ENCODE results near the gene VASH1. TPM values are rescaled to one million over a fixed set of nuclear protein-coding genes. Genes with fewer than 3 reads are reported as not detected.
"Not testable (repeated sequence)": the region's sequence is repeated elsewhere in the genome, so short reads cannot be mapped to it uniquely, and the experiment has no call there.

VASH1 gene
- total RNA-seq, 2 donors from 2014 or later = 11.7 to 16.8 TPM

DNA sequence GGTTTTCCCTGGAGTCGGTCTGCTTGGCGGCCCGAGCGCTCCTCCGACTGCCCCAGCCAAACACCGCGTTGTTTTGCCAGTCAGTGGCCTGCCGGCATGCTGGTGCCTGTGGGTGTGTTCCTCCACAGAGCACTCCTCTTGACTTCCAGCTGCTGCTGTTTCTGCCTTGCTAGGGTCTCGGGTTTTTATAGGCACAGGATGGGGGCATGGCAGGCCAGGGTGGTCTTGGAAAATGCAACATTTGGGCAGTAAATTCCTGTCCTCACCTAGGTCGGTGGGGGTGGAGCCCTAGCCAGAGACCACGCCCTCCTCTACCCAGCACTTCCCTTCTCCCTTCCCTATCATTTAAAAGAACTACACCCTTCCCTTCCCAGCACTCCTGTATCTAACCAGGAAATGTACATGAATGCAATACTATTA lies 34.7 kb upstream of the VASH1 start:
- no peak for ATAC-seq

DNA sequence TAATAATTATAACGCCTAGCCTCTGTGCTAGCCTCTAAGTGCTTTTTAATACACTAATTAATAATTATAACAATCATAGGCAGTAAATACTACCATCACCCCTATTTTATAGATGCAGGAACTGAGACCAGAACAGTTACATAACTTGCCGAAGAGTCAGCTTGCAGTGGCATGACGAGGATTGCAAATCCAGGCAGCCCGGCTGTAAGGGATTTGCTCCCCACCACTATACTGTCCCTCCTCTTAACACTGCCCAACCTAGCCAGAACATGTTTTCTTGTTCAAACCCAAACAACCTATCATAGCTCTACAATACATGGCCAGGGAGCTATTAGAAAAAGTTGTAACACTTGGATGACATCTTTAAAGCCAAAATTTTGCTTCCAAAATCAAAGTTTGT lies 33.9 kb upstream of the VASH1 start:
- DNase-seq (no peak), ATAC-seq (no peak)
- no peak overlapping the region for H3K4me3 Mint-ChIP-seq
- H3K27ac Mint-ChIP-seq = no peak overlapping the region
- peaks cover 3% of the 10 kb centered on the region for H3K36me3 Mint-ChIP-seq (ENCODE audit: low read depth)
- H3K9me3 ChIP-seq (ENCODE audit: control insufficient read depth, low read length, poor library complexity, severe bottlenecking) = no peaks in the 10 kb centered on the region
- peaks cover 57% of the 10 kb centered on the region for H3K27me3 Mint-ChIP-seq
- peaks cover 2% of the 10 kb centered on the region for H3K4me1 Mint-ChIP-seq

More for the DNA sequence above, 34.7 kb upstream of the VASH1 start:
- no peak overlapping the region for H3K27ac Mint-ChIP-seq
- H3K9me3 ChIP-seq (ENCODE audit: control insufficient read depth, low read length, poor library complexity, severe bottlenecking) = no peaks in the 10 kb centered on the region
- peaks cover 57% of the 10 kb centered on the region for H3K27me3 Mint-ChIP-seq
- no peak for DNase-seq
- no peak overlapping the region for H3K4me3 Mint-ChIP-seq
- H3K4me1 Mint-ChIP-seq = peaks cover 2% of the 10 kb centered on the region
- H3K36me3 Mint-ChIP-seq (ENCODE audit: low read depth) = peaks cover 3% of the 10 kb centered on the region

DNA sequence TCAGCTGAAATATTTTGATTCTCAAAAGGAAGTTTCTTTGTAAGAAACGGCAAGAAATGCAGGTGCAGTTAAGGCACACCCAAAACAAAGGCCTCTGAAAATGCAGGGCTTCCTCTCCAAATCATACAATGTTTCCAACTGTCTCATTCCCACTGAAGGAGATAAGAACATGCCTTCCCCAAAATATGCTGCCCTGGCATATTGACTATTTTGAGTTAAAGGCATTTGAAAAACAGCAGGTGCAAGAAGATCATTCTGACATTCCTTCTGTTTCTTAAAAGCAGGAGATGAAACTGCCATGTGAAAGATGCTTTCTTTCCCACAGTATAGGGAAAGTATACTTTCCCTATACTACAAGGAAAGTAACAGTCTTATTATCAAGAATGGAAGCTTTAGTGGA lies 33.4 kb upstream of the VASH1 start:
- peaks cover 3% of the 10 kb centered on the region for H3K36me3 Mint-ChIP-seq (ENCODE audit: low read depth)
- no peak overlapping the region for H3K27ac Mint-ChIP-seq
- H3K9me3 ChIP-seq (ENCODE audit: control insufficient read depth, low read length, poor library complexity, severe bottlenecking) = no peaks in the 10 kb centered on the region
- DNase-seq (no peak), ATAC-seq (no peak)
- H3K27me3 Mint-ChIP-seq = peaks cover 57% of the 10 kb centered on the region
- H3K4me3 Mint-ChIP-seq = no peak overlapping the region
- peaks cover 2% of the 10 kb centered on the region for H3K4me1 Mint-ChIP-seq

DNA sequence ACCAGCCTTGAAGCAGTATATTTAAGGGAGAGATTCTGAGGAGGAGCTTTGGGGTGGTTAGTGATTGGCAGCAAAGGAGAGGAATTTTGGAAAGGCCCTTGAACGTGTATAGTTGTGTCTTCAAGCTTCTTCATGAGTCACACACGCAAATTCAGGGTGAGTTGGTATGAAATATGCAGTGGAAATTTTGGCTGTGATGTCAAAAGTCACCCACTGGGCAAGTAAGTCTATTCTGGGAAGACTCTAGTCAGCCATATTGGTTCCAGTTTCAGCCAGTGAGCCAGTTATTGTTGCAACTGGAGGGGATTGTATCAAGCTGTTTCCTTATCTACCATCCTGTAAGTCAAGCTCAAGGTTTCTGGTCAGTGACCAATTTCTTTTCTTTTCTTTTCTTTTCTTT lies 32.0 kb upstream of the VASH1 start:
- DNase-seq (no peak), ATAC-seq (no peak)
- Mint-ChIP-seq H3K27me3 (peaks cover 48% of the 10 kb centered on the region), H3K36me3 (ENCODE audit: low read depth) (peaks cover 3% of the 10 kb centered on the region), H3K4me3 (no peak overlapping the region), H3K27ac (no peak overlapping the region), H3K4me1 (no peaks in the 10 kb centered on the region)
- no peaks in the 10 kb centered on the region for H3K9me3 ChIP-seq (ENCODE audit: control insufficient read depth, low read length, poor library complexity, severe bottlenecking)

DNA sequence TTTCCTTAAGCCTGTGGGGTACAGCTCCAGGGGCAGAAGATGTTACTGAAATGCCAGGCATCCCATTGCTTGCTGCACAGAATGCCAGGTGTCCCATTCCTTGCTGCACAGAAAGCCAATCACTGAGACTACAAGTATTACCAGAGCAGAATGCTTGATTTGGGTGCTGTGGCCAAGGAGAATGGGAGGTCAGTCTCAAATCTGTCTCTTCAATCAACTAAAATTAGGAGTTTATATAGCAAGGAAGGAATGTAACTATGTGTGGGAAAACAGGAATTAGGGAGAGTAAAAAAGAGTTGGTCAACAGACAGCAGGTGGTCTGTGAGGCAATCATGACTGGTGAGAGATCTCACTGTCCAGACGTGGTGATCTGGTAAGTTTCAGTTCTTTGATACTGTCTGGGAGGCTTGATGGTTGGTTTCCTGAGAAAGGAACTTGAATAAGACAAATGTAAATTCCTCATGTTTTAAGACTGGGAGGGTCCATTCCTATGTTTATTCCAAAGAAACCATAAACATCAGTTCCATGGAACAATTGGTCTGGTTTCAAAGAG lies 31.2 kb upstream of the VASH1 start:
- DNase-seq (no peak), ATAC-seq (no peak)
- H3K4me3 Mint-ChIP-seq = no peak overlapping the region
- no peaks in the 10 kb centered on the region for H3K4me1 Mint-ChIP-seq
- H3K27me3 Mint-ChIP-seq = peaks cover 43% of the 10 kb centered on the region
- peaks cover 3% of the 10 kb centered on the region for H3K36me3 Mint-ChIP-seq (ENCODE audit: low read depth)
- H3K27ac Mint-ChIP-seq = no peak overlapping the region
- H3K9me3 ChIP-seq (ENCODE audit: control insufficient read depth, low read length, poor library complexity, severe bottlenecking) = no peaks in the 10 kb centered on the region

DNA sequence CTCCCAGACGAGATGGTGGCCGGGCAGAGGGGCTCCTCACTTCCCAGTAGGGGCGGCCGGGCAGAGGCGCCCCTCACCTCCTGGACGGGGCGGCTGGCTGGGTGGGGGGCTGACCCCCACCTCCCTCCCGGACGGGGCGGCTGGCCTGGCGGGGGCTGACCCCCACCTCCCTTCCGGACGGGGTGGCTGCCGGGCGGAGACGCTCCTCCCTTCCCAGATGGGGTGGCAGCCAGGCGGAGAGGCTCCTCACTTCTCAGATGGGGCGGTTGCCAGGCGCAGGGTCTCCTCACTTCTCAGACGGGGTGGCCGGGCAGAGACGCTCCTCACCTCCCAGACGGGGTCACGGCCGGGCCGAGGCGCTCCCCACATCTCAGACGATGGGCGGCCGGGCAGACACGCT lies 26.8 kb upstream of the VASH1 start:
- peaks cover 21% of the 10 kb centered on the region for H3K27me3 Mint-ChIP-seq
- H3K27ac Mint-ChIP-seq; H3K9me3 ChIP-seq (ENCODE audit: control insufficient read depth, low read length, poor library complexity, severe bottlenecking); DNase-seq; ATAC-seq; H3K4me1 Mint-ChIP-seq; H3K4me3 Mint-ChIP-seq; H3K36me3 Mint-ChIP-seq (ENCODE audit: low read depth): not testable (repeated sequence)

DNA sequence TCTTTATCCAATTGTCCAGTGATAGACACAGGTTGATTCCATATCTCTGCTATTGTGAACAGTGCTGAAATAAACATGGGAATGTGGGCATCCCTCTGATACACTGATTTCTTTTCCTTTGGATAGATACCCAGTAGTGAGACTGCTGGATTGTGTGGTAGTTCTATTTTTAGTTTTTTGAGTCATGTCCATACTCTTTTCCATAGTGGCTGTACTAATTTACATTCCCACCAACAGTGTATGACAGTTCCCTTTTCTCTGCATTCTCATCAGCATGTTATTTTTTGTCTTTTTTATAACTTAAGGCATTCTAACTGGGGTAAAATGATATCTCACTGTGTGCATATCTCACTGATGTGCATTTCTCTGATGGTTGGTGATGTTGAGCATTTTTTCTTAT lies 24.8 kb upstream of the VASH1 start:
- ATAC-seq (no peak), DNase-seq (no peak)
- no peaks in the 10 kb centered on the region for H3K9me3 ChIP-seq (ENCODE audit: control insufficient read depth, low read length, poor library complexity, severe bottlenecking)
- H3K27me3 Mint-ChIP-seq = peaks cover 1% of the 10 kb centered on the region
- H3K36me3 Mint-ChIP-seq (ENCODE audit: low read depth) = no peaks in the 10 kb centered on the region
- H3K4me3 Mint-ChIP-seq = no peak overlapping the region
- H3K4me1 Mint-ChIP-seq = no peaks in the 10 kb centered on the region
- no peak overlapping the region for H3K27ac Mint-ChIP-seq

DNA sequence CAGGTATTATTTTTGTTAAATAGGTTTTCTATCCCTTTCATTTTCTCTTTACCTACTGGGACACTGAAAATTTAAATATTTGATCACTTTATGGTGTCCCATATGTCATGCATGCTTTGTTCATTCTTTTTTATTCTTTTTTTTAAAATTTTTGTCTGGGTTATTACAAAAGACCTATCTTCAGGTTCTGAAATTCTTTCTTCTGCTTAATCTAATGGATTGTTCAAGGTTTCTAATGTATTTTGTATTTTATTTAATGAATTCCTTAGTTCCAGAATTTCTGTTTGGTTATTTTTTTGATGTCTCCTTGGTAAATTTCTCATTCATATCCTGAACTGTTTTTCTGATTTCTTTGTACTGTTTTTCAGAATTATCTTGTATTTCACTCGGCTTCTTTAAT lies 20.2 kb upstream of the VASH1 start:
- H3K36me3 Mint-ChIP-seq (ENCODE audit: low read depth) = no peaks in the 10 kb centered on the region
- peaks cover 5% of the 10 kb centered on the region for H3K27me3 Mint-ChIP-seq
- H3K4me3 Mint-ChIP-seq = no peak overlapping the region
- ATAC-seq (no peak), DNase-seq (no peak)
- H3K27ac Mint-ChIP-seq = no peak overlapping the region
- H3K9me3 ChIP-seq (ENCODE audit: control insufficient read depth, low read length, poor library complexity, severe bottlenecking) = no peaks in the 10 kb centered on the region
- peaks cover 5% of the 10 kb centered on the region for H3K4me1 Mint-ChIP-seq

DNA sequence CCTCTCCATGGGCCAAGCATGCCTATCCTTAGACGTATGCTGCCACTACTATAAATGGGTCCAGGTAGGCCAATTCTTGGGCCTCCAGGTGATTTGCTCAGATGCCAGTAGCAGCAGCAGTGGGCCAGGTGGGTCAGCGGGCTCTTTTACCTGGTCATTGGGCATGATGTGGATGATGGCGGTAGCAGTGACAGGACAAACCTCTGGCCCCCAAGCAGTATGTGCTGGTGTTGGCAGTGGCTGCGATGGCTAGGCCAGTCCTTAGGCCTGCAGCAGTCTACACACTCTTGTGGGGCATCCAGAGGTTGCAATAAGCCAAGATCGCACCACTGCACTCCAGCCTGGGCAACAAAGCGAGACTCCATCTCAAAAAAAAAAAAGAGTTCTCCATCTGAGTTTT lies 19.1 kb upstream of the VASH1 start:
- Mint-ChIP-seq H3K36me3 (ENCODE audit: low read depth) (no peaks in the 10 kb centered on the region), H3K4me3 (no peak overlapping the region), H3K4me1 (peaks cover 5% of the 10 kb centered on the region), H3K27ac (no peak overlapping the region), H3K27me3 (peaks cover 5% of the 10 kb centered on the region)
- H3K9me3 ChIP-seq (ENCODE audit: control insufficient read depth, low read length, poor library complexity, severe bottlenecking) = no peaks in the 10 kb centered on the region
- DNase-seq (no peak), ATAC-seq (no peak)

DNA sequence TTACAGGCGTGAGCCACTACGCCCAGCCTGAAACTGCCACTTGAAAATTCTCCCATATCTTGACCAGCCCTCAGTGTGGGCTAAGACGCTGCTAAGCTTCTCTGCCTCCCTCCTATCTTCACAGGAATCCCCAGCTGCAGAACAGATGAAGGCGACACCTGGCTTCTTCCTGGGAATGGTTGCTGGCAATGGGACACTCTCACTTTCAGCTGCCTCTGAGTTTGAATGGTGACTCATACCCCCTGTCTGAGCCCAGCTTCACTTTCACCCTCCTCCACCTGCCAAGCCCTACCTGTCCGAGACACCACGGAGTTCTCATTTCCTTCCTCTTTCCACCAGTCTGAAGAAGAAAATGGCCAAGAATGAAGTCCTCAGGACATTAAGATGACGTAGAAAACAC lies 18.3 kb upstream of the VASH1 start:
- H3K27ac Mint-ChIP-seq = no peak overlapping the region
- no peaks in the 10 kb centered on the region for H3K9me3 ChIP-seq (ENCODE audit: control insufficient read depth, low read length, poor library complexity, severe bottlenecking)
- no peak overlapping the region for H3K4me3 Mint-ChIP-seq
- ATAC-seq (no peak), DNase-seq (no peak)
- H3K36me3 Mint-ChIP-seq (ENCODE audit: low read depth) = no peaks in the 10 kb centered on the region
- H3K4me1 Mint-ChIP-seq = peaks cover 5% of the 10 kb centered on the region
- H3K27me3 Mint-ChIP-seq = peaks cover 5% of the 10 kb centered on the region

DNA sequence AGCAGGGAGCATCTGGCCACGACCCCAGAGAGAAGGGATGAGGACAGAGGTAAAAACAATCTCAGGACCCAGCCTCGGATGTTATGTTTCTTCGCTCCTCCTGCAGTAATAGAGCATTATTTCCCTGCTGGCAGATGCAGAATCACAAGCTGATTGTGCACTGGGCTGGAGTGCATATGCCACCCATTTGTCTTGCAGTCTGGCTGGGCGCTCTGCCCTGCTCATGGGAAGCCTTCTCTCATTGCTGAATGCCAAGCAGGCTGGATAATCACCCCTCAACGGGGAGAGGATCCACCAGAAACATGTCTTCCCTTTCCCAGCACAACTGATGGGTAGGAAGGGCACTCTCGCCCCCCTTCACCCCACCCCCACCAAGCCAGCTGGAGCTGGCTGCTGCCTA lies 8.5 kb upstream of the VASH1 start:
- ATAC-seq = no peak
- no peak overlapping the region for H3K27ac Mint-ChIP-seq
- no peak for DNase-seq
- no peaks in the 10 kb centered on the region for H3K9me3 ChIP-seq (ENCODE audit: control insufficient read depth, low read length, poor library complexity, severe bottlenecking)
- H3K4me3 Mint-ChIP-seq = no peak overlapping the region
- peaks cover 12% of the 10 kb centered on the region for H3K27me3 Mint-ChIP-seq
- no peaks in the 10 kb centered on the region for H3K4me1 Mint-ChIP-seq
- no peaks in the 10 kb centered on the region for H3K36me3 Mint-ChIP-seq (ENCODE audit: low read depth)

DNA sequence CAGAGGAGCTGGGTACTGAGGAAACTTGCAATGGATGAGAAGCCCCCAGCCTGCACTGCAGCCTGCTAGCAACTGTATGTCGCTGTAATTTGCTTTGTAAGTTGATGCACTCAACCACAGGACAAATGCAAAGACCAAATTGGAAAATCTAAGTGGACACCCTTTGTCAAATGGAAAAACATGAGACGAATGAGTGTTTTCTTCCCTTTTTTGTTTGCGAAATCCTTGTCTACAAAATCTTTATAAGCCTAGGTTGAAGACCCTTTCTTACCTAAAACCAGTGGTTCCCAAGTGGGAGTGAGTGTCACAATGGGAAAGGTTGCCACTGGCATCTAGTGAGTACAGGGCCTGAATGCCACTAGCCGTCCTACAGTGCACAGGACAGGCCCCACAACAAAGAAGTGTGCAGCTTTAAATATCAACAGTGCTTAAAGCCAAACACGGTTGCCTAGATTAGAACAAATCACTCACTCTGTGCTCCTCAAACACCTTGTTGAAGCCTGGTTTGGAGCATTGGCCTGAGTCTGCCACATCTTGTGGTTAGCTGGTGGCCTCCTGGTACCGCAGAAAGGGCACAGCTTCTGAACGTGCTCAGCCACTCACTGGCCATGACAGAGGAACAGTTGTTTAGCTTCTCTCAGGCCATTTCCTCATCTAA lies 7.6 kb upstream of the VASH1 start:
- DNase-seq = no peak
- no peaks in the 10 kb centered on the region for H3K9me3 ChIP-seq (ENCODE audit: control insufficient read depth, low read length, poor library complexity, severe bottlenecking)
- H3K4me3 Mint-ChIP-seq = no peak overlapping the region
- H3K27me3 Mint-ChIP-seq = peaks cover 19% of the 10 kb centered on the region
- no peak overlapping the region for H3K27ac Mint-ChIP-seq
- no peaks in the 10 kb centered on the region for H3K36me3 Mint-ChIP-seq (ENCODE audit: low read depth)
- H3K4me1 Mint-ChIP-seq = no peaks in the 10 kb centered on the region
- ATAC-seq = no peak

DNA sequence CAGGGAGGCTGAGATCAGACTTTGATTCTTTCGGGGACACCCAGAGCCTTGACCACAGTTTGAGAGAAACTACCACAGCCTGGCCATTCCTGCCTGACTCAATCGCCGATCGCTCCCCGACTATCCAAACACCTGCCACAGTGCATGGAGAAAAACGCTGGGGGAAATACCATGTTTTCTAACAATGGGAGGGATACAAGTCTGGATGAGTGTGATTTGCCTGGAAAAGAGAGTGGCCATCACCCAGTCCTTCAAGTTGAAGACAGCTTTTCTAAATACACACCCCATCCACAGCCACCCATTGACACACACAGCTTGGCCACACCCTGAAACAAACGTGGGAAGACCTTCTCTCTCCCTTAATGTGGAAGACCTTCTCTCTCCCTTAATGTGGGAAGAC lies 6.7 kb upstream of the VASH1 start:
- DNase-seq (no peak), ATAC-seq (no peak)
- Mint-ChIP-seq H3K4me1 (no peaks in the 10 kb centered on the region), H3K27ac (no peak overlapping the region), H3K36me3 (ENCODE audit: low read depth) (peaks cover 3% of the 10 kb centered on the region), H3K4me3 (no peak overlapping the region), H3K27me3 (peaks cover 26% of the 10 kb centered on the region)
- no peaks in the 10 kb centered on the region for H3K9me3 ChIP-seq (ENCODE audit: control insufficient read depth, low read length, poor library complexity, severe bottlenecking)

DNA sequence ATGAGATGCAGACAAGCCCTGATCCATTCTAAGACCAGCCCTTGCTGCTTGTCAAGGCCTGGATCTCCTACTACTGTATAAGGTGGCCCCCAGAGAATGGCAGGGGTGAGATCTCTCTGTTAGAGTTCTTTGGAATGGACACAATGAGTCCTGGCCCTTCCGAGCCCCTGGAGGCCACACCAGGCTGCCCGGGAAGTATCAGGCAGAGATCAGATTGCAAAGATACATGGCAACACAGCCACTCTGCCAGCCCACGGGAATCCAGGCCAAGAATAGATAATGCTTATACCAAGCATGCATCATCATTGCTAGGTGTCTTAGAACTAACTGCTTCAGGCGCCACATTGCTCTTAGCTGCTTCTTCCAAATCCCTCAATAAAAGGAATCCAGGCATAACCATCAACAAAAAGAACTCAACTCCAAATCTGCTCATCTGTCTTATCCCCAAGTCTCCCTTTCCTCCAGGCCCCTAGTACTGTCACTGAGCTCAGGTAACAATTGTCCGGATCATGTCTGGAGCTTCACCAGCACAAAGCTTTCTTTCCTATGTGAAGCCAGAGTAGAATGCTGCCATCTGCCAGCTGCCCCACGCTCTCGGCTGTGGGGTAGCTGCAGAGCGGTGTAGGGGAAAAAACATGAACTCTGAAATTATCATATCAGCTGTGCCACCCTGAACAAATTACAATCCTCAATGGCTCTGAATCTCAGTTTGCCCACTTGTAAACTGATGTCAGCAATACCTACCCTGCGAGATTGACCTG lies 5.5 kb upstream of the VASH1 start:
- H3K27ac Mint-ChIP-seq = no peak overlapping the region
- DNase-seq = no peak
- H3K9me3 ChIP-seq (ENCODE audit: control insufficient read depth, low read length, poor library complexity, severe bottlenecking) = no peaks in the 10 kb centered on the region
- peaks cover 27% of the 10 kb centered on the region for H3K27me3 Mint-ChIP-seq
- ATAC-seq = no peak
- H3K4me1 Mint-ChIP-seq = peaks cover 2% of the 10 kb centered on the region
- H3K4me3 Mint-ChIP-seq = no peak overlapping the region
- peaks cover 3% of the 10 kb centered on the region for H3K36me3 Mint-ChIP-seq (ENCODE audit: low read depth)
